ENCODE results near the gene CDCP1.
"Not testable (repeated sequence)": the region's sequence is repeated elsewhere in the genome, so short reads cannot be mapped to it uniquely, and the experiment has no call there.

CDCP1 gene

GRCh38 chr3:45088543-45089358, 57.4 kb downstream of the CDCP1 start:
- H3K27me3 ChIP-seq (ENCODE audit: insufficient read depth, low read length) = no peaks in the 10 kb centered on the region
- H3K9me3 ChIP-seq (ENCODE audit: insufficient read depth, low read depth, low read length) = no peaks in the 10 kb centered on the region
- no peak overlapping the region for H3K9ac ChIP-seq (ENCODE audit: low read depth, low read length)
- H3K27ac ChIP-seq (ENCODE audit: low read length) = no peak overlapping the region
- H3K36me3 ChIP-seq (ENCODE audit: insufficient read depth, low read depth, low read length) = peaks cover 65% of the 10 kb centered on the region
- no peak overlapping the region for H3K4me3 ChIP-seq (ENCODE audit: low read length)
- H3K4me1 ChIP-seq (ENCODE audit: insufficient read depth, low read length) = no peaks in the 10 kb centered on the region

GRCh38 chr3:45087155-45087554, 59.0 kb downstream of the CDCP1 start:
- no peaks in the 10 kb centered on the region for H3K27me3 ChIP-seq (ENCODE audit: insufficient read depth, low read length)
- no peaks in the 10 kb centered on the region for H3K4me1 ChIP-seq (ENCODE audit: insufficient read depth, low read length)
- H3K36me3 ChIP-seq (ENCODE audit: insufficient read depth, low read depth, low read length) = peaks cover 57% of the 10 kb centered on the region
- no peak overlapping the region for H3K4me3 ChIP-seq (ENCODE audit: low read length)
- no peaks in the 10 kb centered on the region for H3K9me3 ChIP-seq (ENCODE audit: insufficient read depth, low read depth, low read length)
- H3K9ac ChIP-seq (ENCODE audit: low read depth, low read length) = no peak overlapping the region
- H3K27ac ChIP-seq (ENCODE audit: low read length) = no peak overlapping the region

- H3K9me3 ChIP-seq (ENCODE audit: insufficient read depth, low read depth, low read length) = no peaks in the 10 kb centered on the region
- no peak overlapping the region for H3K27ac ChIP-seq (ENCODE audit: low read length)
- no peak overlapping the region for H3K4me3 ChIP-seq (ENCODE audit: low read length)
- H3K27me3 ChIP-seq (ENCODE audit: insufficient read depth, low read length) = no peaks in the 10 kb centered on the region
- H3K9ac ChIP-seq (ENCODE audit: low read depth, low read length) = no peak overlapping the region
- peaks cover 40% of the 10 kb centered on the region for H3K36me3 ChIP-seq (ENCODE audit: insufficient read depth, low read depth, low read length)
- H3K4me1 ChIP-seq (ENCODE audit: insufficient read depth, low read length) = no peaks in the 10 kb centered on the region
Observed at GRCh38 chr3:45084820-45085816, 61.1 kb downstream of the CDCP1 start.

GRCh38 chr3:45084361-45084760, 61.8 kb downstream of the CDCP1 start:
- no peak overlapping the region for H3K4me3 ChIP-seq (ENCODE audit: low read length)
- H3K27ac ChIP-seq (ENCODE audit: low read length) = no peak overlapping the region
- H3K4me1 ChIP-seq (ENCODE audit: insufficient read depth, low read length) = no peaks in the 10 kb centered on the region
- H3K9me3 ChIP-seq (ENCODE audit: insufficient read depth, low read depth, low read length) = no peaks in the 10 kb centered on the region
- peaks cover 40% of the 10 kb centered on the region for H3K36me3 ChIP-seq (ENCODE audit: insufficient read depth, low read depth, low read length)
- no peak overlapping the region for H3K9ac ChIP-seq (ENCODE audit: low read depth, low read length)
- no peaks in the 10 kb centered on the region for H3K27me3 ChIP-seq (ENCODE audit: insufficient read depth, low read length)

GRCh38 chr3:45083023-45083422, 63.2 kb downstream of the CDCP1 start:
- no peak overlapping the region for H3K4me3 ChIP-seq (ENCODE audit: low read length)
- no peaks in the 10 kb centered on the region for H3K4me1 ChIP-seq (ENCODE audit: insufficient read depth, low read length)
- no peak overlapping the region for H3K27ac ChIP-seq (ENCODE audit: low read length)
- H3K27me3 ChIP-seq (ENCODE audit: insufficient read depth, low read length) = no peaks in the 10 kb centered on the region
- peaks cover 35% of the 10 kb centered on the region for H3K36me3 ChIP-seq (ENCODE audit: insufficient read depth, low read depth, low read length)
- no peak overlapping the region for H3K9ac ChIP-seq (ENCODE audit: low read depth, low read length)
- no peaks in the 10 kb centered on the region for H3K9me3 ChIP-seq (ENCODE audit: insufficient read depth, low read depth, low read length)

GRCh38 chr3:45082142-45082538, 64.0 kb downstream of the CDCP1 start:
- Histone ChIP-seq H3K4me1 (ENCODE audit: insufficient read depth, low read length) (no peaks in the 10 kb centered on the region), H3K9ac (ENCODE audit: low read depth, low read length) (no peak overlapping the region), H3K27me3 (ENCODE audit: insufficient read depth, low read length) (no peaks in the 10 kb centered on the region), H3K4me3 (ENCODE audit: low read length) (no peak overlapping the region), H3K36me3 (ENCODE audit: insufficient read depth, low read depth, low read length) (peaks cover 33% of the 10 kb centered on the region), H3K27ac (ENCODE audit: low read length) (no peak overlapping the region), H3K9me3 (ENCODE audit: insufficient read depth, low read depth, low read length) (no peaks in the 10 kb centered on the region)

GRCh38 chr3:45081506-45082141, 64.6 kb downstream of the CDCP1 start:
- no peak overlapping the region for H3K9ac ChIP-seq (ENCODE audit: low read depth, low read length)

GRCh38 chr3:45080824-45081223, 65.4 kb downstream of the CDCP1 start:
- Histone ChIP-seq H3K9ac (ENCODE audit: low read depth, low read length) (no peak overlapping the region), H3K27me3 (ENCODE audit: insufficient read depth, low read length) (no peaks in the 10 kb centered on the region), H3K27ac (ENCODE audit: low read length) (no peak overlapping the region), H3K4me1 (ENCODE audit: insufficient read depth, low read length) (no peaks in the 10 kb centered on the region), H3K4me3 (ENCODE audit: low read length) (no peak overlapping the region), H3K36me3 (ENCODE audit: insufficient read depth, low read depth, low read length) (peaks cover 27% of the 10 kb centered on the region), H3K9me3 (ENCODE audit: insufficient read depth, low read depth, low read length) (no peaks in the 10 kb centered on the region)

More at GRCh38 chr3:45081506-45082141, 64.6 kb downstream of the CDCP1 start:
- no peak overlapping the region for H3K4me3 ChIP-seq (ENCODE audit: low read length)
- H3K9me3 ChIP-seq (ENCODE audit: insufficient read depth, low read depth, low read length) = no peaks in the 10 kb centered on the region
- peaks cover 28% of the 10 kb centered on the region for H3K36me3 ChIP-seq (ENCODE audit: insufficient read depth, low read depth, low read length)
- no peaks in the 10 kb centered on the region for H3K27me3 ChIP-seq (ENCODE audit: insufficient read depth, low read length)
- no peak overlapping the region for H3K27ac ChIP-seq (ENCODE audit: low read length)
- H3K4me1 ChIP-seq (ENCODE audit: insufficient read depth, low read length) = no peaks in the 10 kb centered on the region

- peaks cover 16% of the 10 kb centered on the region for H3K36me3 ChIP-seq (ENCODE audit: insufficient read depth, low read depth, low read length)
- no peak overlapping the region for H3K9ac ChIP-seq (ENCODE audit: low read depth, low read length)
- H3K9me3 ChIP-seq (ENCODE audit: insufficient read depth, low read depth, low read length) = no peaks in the 10 kb centered on the region
- no peaks in the 10 kb centered on the region for H3K27me3 ChIP-seq (ENCODE audit: insufficient read depth, low read length)
- no peaks in the 10 kb centered on the region for H3K4me1 ChIP-seq (ENCODE audit: insufficient read depth, low read length)
- H3K4me3 ChIP-seq (ENCODE audit: low read length) = no peak overlapping the region
- H3K27ac ChIP-seq (ENCODE audit: low read length) = no peak overlapping the region
Observed at GRCh38 chr3:45079715-45080114, 66.5 kb downstream of the CDCP1 start.

- Histone ChIP-seq H3K4me1 (ENCODE audit: insufficient read depth, low read length) (no peaks in the 10 kb centered on the region), H3K27ac (ENCODE audit: low read length) (no peak overlapping the region), H3K4me3 (ENCODE audit: low read length) (no peak overlapping the region), H3K27me3 (ENCODE audit: insufficient read depth, low read length) (no peaks in the 10 kb centered on the region), H3K9me3 (ENCODE audit: insufficient read depth, low read depth, low read length) (no peaks in the 10 kb centered on the region), H3K9ac (ENCODE audit: low read depth, low read length) (no peak overlapping the region), H3K36me3 (ENCODE audit: insufficient read depth, low read depth, low read length) (peaks cover 9% of the 10 kb centered on the region; the same call in 1 of the 2 replicates)
Observed at GRCh38 chr3:45078910-45079522, 67.2 kb downstream of the CDCP1 start.

GRCh38 chr3:45078256-45078655, 67.9 kb downstream of the CDCP1 start:
- H3K27ac ChIP-seq (ENCODE audit: low read length); H3K9ac ChIP-seq (ENCODE audit: low read depth, low read length); H3K4me1 ChIP-seq (ENCODE audit: insufficient read depth, low read length); H3K4me3 ChIP-seq (ENCODE audit: low read length); H3K36me3 ChIP-seq (ENCODE audit: insufficient read depth, low read depth, low read length); H3K27me3 ChIP-seq (ENCODE audit: insufficient read depth, low read length); H3K9me3 ChIP-seq (ENCODE audit: insufficient read depth, low read depth, low read length): not testable (repeated sequence)

Measured in iPS-20b (cell line).